Body of pancreas (tissue), 4 donors: ENCODE data around the gene POLR1G. TPM values are rescaled to one million over a fixed set of nuclear protein-coding genes. Genes with fewer than 3 reads are reported as not detected.

Experiments
- ATAC-seq: fragments of 150-250 bp; one replicate; pipeline ENCODE4 v1.9.1; 2016
- DNase-seq, 4 donors: peaks; one replicate each; pipeline ENCODE4 v3.0.0-alpha.2; 2019
- H3K27ac ChIP-seq, 4 donors: fragments of 200-600 bp; sonication (generic); 1 replicate in 3 of 4; 2 replicates in 1 of 4; pipeline versions ENCODE4 v1.5.1 to v1.6.1; 2016 to 2019; ENCODE audit warnings: mild to moderate bottlenecking in 1 of 4, mixed read lengths in 1 of 4, moderate library complexity in 1 of 4
- H3K27me3 ChIP-seq, 2 donors: fragments of 200-600 bp; sonication (generic); one replicate each; pipeline ENCODE4 v1.6.0; 2016; ENCODE audit warnings: mild to moderate bottlenecking in 1 of 2
- H3K36me3 ChIP-seq, 2 donors: fragments of 200-600 bp; sonication (generic); replicated peaks in 1 of 2; 2 replicates each; pipeline ENCODE4 v1.5.1; 2016; ENCODE audit warnings: low read depth in 2 of 2; ENCODE audit not compliant: insufficient read depth in 1 of 2
- H3K4me1 ChIP-seq: fragments of 200-600 bp; sonication (generic); one replicate; pipeline ENCODE4 v1.6.0; 2016
- H3K4me3 ChIP-seq, 2 donors: fragments of 200-600 bp; sonication (generic); 1 replicate in 1 of 2; 2 replicates in 1 of 2; pipeline ENCODE4 v1.5.1; 2016 to 2019
- H3K9me3 ChIP-seq, 3 donors: fragments of 200-600 bp; sonication (generic); 1 replicate in 2 of 3; 2 replicates in 1 of 3; pipeline ENCODE4 v1.5.1; 2016
- CTCF ChIP-seq, 7 experiments: fragments of 450-650 bp in 4 of 7; fragments of 200-600 bp in 3 of 7; sonication (generic) in 3 of 7; IDR thresholded peaks; one replicate each; pipeline ENCODE4 v1.5.1; 2016 to 2019; ENCODE audit warnings: antibody characterized with exemption in 7 of 7
- POLR2A ChIP-seq, 3 donors: fragments of 450-650 bp; IDR thresholded peaks; one replicate each; pipeline ENCODE4 v1.6.1; 2016; ENCODE audit warnings: antibody characterized with exemption in 3 of 3, mild to moderate bottlenecking in 2 of 3
- WGBS, 2 donors: methylation state at CpG; one replicate each; pipeline ENCODE4 v1.1.5; 2017; 5-methylcytosine and 5-hydroxymethylcytosine counted together
- intact Hi-C: fragments of 100-400 bp; cut with DNase I; formaldehyde crosslinking; loops from one replicate; pipeline ENCODE4 v1.15.1; 2023
- total RNA-seq, 2 donors: library from RNA; depleted of rRNA; stranded (reverse); fragments of >200 nt; gene quantifications; one replicate each; pipeline ENCODE4 v1.1.0, GENCODE V29; 2016

POLR1G gene
- 1 to 10 TPM; 1.8 to 2.0 TPM for total RNA-seq

- peak within 1 kb of the TSS; percentile 85 to 92 for H3K4me3 ChIP-seq
- no peaks in the 10 kb centered on the region for H3K9me3 ChIP-seq
- no peaks in the 10 kb centered on the region for H3K36me3 ChIP-seq
- WGBS, 2 donors, result 0 to 2% methylated on average over 39 to 51 of the region's 51 CpGs
- peaks cover 45% of the 10 kb centered on the region for H3K4me1 ChIP-seq
- TF ChIP-seq CTCF (IDR thresholded peaks at IDR 0.05), result peak in 3 of 7 experiments; percentile 10 to 45 (median 22)
- TF ChIP-seq POLR2A (IDR thresholded peaks at IDR 0.05), result peak in 2 of 3 donors; percentile 48 to 52
- peak within 1 kb of the TSS; percentile 89 to 99 (median 96) for H3K27ac ChIP-seq
- ATAC-seq (peak; percentile 68), DNase-seq (peak; percentile 81 to 83 (median 82))
- intact Hi-C loops, result no loop called here
- H3K27me3 ChIP-seq, result no peaks in the 10 kb centered on the region
Observed at GRCh38 chr19:45406226-45407090, at the start of gene POLR1G. POLR1G (plus strand) TSS chr19:45406644; CDS start chr19:45406697, 53 bp downstream.

GRCh38 chr19:45356760-45357444 is 49.5 kb upstream of the POLR1G start:
- peaks cover 0 to 6% of the 10 kb centered on the region in 2 donors for H3K36me3 ChIP-seq
- no peaks in the 10 kb centered on the region for H3K9me3 ChIP-seq
- intact Hi-C loops, result no loop called here
- no peaks in the 10 kb centered on the region for H3K4me1 ChIP-seq
- TF ChIP-seq CTCF (IDR thresholded peaks at IDR 0.05) (no peak), POLR2A (IDR thresholded peaks at IDR 0.05) (no peak)
- DNase-seq (no peak), ATAC-seq (no peak)
- H3K27me3 ChIP-seq, result no peaks in the 10 kb centered on the region
- H3K4me3 ChIP-seq, result no peak overlapping the region
- WGBS, 2 donors, result 88 to 91% methylated on average over 15 to 20 of the region's 20 CpGs
- H3K27ac ChIP-seq, result no peak overlapping the region

GRCh38 chr19:45357445-45357783 is 49.0 kb upstream of the POLR1G start:
- TF ChIP-seq CTCF (IDR thresholded peaks at IDR 0.05) (no peak), POLR2A (IDR thresholded peaks at IDR 0.05) (no peak)
- Histone ChIP-seq H3K4me3 (no peak overlapping the region), H3K4me1 (no peaks in the 10 kb centered on the region), H3K27ac (no peak overlapping the region), H3K9me3 (no peaks in the 10 kb centered on the region), H3K27me3 (no peaks in the 10 kb centered on the region), H3K36me3 (peaks cover 0 to 6% of the 10 kb centered on the region in 2 donors)
- no peak for ATAC-seq
- WGBS, 2 donors, result 92 to 96% methylated on average over 7 to 11 of the region's 11 CpGs
- no peak for DNase-seq
- intact Hi-C loops, result no loop called here

GRCh38 chr19:45358213-45358792 is 48.1 kb upstream of the POLR1G start:
- 86 to 99% methylated on average over 3 to 12 of the region's 12 CpGs for WGBS, 2 donors
- Histone ChIP-seq H3K27me3 (no peaks in the 10 kb centered on the region), H3K27ac (no peak overlapping the region), H3K36me3 (peaks cover 0 to 6% of the 10 kb centered on the region in 2 donors), H3K9me3 (no peaks in the 10 kb centered on the region), H3K4me1 (no peaks in the 10 kb centered on the region), H3K4me3 (no peak overlapping the region)
- DNase-seq, result no peak
- TF ChIP-seq POLR2A (IDR thresholded peaks at IDR 0.05) (no peak), CTCF (IDR thresholded peaks at IDR 0.05) (no peak)
- intact Hi-C loops, result no loop called here
- no peak for ATAC-seq
